Measurements from ENCODE around the gene CSRNP3. TPM values are rescaled to one million over a fixed set of nuclear protein-coding genes. Genes with fewer than 3 reads are reported as not detected.

Gene CSRNP3
- total RNA-seq, 1 donor from 2014 or later, result not detected

DNA sequence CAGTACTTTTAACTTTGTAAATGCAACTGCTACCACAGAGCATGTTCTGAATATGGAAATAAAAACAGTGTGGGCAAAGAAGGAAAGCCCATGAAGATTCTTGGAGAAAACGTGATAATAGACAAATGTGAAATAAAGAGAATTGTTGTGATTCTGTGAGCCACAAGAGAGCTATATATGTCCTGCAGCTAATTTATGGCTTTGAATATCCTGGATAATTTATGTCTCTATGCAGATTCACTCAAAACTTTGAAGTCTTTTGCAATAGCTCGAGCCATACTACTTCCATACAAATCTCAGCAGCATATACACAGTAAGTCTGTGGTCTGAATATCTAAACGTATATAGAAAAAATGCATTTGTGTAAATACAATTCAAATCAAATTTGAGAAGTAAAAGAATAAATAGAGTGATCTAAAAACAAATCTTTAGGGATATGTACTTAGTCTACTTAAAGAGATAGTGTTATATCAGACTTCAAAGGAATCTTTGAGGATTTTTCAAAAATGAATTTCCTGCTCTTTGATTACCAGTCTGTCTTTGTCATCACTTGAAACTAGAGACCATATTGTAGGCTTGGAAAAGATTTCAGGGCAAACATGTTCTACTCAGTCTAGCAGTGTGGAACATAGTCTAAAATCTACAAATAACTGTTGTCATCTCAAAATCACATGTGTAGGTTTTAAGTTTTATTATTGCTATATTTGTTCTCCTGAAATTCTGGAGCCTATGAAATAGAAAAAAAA is 107.1 kb downstream of the CSRNP3 start:
- no peak for ATAC-seq (ENCODE audit: low read depth)
- no peaks in the 10 kb centered on the region for H3K36me3 Mint-ChIP-seq (ENCODE audit: low read depth)
- H3K27ac Mint-ChIP-seq, result no peak overlapping the region
- peaks cover 4% of the 10 kb centered on the region for H3K4me1 Mint-ChIP-seq
- H3K9me3 Mint-ChIP-seq, result no peaks in the 10 kb centered on the region
- TF ChIP-seq, protein P1, sequence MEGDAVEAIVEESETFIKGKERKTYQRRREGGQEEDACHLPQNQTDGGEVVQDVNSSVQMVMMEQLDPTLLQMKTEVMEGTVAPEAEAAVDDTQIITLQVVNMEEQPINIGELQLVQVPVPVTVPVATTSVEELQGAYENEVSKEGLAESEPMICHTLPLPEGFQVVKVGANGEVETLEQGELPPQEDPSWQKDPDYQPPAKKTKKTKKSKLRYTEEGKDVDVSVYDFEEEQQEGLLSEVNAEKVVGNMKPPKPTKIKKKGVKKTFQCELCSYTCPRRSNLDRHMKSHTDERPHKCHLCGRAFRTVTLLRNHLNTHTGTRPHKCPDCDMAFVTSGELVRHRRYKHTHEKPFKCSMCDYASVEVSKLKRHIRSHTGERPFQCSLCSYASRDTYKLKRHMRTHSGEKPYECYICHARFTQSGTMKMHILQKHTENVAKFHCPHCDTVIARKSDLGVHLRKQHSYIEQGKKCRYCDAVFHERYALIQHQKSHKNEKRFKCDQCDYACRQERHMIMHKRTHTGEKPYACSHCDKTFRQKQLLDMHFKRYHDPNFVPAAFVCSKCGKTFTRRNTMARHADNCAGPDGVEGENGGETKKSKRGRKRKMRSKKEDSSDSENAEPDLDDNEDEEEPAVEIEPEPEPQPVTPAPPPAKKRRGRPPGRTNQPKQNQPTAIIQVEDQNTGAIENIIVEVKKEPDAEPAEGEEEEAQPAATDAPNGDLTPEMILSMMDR (IDR thresholded peaks at IDR 0.05), result no peak
- H3K27me3 Mint-ChIP-seq, result peaks cover 6% of the 10 kb centered on the region
- ChIA-PET CTCF (no interaction called here), POLR2A (no interaction called here)
- H3K4me3 Mint-ChIP-seq, result no peak overlapping the region
- DNase-seq, result no peak
- intact Hi-C loops (cut with micrococcal nuclease), result no loop called here

GRCh38 chr2:165582409-165582808 is 112.9 kb downstream of the CSRNP3 start:
- POLR2A ChIA-PET, result no interaction called here
- Mint-ChIP-seq H3K27me3 (peaks cover 2% of the 10 kb centered on the region), H3K4me3 (no peak overlapping the region), H3K9me3 (no peaks in the 10 kb centered on the region), H3K27ac (no peak overlapping the region), H3K4me1 (peaks cover 7% of the 10 kb centered on the region), H3K36me3 (ENCODE audit: low read depth) (no peaks in the 10 kb centered on the region)
- CTCF ChIA-PET, result no interaction called here
- ATAC-seq (ENCODE audit: low read depth) (no peak), DNase-seq (no peak)
- intact Hi-C loops (cut with micrococcal nuclease), result no loop called here
- TF ChIP-seq, protein P1 (IDR thresholded peaks at IDR 0.05), result no peak

DNA sequence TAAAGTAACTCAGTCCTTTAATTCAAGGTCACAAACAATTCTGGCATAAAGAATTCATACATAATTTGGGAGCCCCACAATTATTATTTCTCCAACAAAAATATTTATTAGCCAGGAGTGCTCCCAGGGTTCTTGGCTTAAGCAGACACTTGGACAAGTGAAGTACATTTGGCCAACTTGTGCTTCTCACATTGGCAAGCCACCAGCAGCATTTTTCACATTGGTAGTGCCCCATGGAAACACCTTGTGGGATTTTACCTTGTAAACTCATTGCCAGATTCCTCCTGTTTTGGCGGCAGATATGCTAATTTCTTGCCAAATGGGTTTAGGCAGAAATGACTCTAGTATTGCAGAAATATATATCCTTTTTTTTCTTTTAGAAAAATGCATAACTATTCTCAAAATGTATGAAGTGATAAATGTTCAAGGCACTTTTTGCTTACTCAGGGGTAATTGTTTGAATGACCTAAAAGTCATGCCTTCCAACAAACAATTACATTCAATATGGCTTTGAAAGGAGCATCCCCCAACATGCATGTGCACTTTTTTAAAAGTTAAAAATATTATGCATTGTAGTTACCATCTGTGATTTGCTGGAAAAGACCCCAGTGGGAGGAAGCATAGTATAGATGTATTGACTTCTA is 113.5 kb downstream of the CSRNP3 start:
- intact Hi-C loops (cut with micrococcal nuclease), result no loop called here
- peaks cover 2% of the 10 kb centered on the region for H3K27me3 Mint-ChIP-seq
- POLR2A ChIA-PET, result no interaction called here

DNA sequence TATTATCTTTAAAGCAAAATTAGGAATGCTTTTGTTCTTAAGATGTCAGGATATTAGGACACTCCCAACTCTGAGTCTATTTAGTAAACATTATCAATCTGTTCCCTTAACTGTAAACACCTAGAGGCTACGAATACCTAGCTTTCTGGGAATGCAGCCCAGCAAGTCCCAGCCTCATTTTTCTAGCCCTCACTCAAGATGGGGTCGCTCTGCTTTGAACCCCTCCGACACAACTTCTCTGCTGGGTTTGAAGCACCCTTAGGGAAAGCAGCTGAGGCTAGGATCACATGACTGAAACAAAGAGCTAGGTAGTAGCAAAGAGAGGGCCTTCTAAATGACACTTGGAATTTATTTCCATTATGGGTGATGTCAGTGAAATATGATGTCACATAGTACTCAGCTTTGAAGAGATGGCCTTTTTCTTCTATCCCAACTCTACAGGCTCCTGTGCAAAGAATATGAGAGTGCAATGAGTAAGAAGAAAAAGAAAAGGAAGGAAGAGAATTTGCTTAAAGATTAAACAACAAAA is 114.7 kb downstream of the CSRNP3 start:
- intact Hi-C loops (cut with micrococcal nuclease), result no loop called here
- H3K27ac Mint-ChIP-seq, result no peak overlapping the region
- no peaks in the 10 kb centered on the region for H3K36me3 Mint-ChIP-seq (ENCODE audit: low read depth)
- no peak overlapping the region for H3K4me3 Mint-ChIP-seq
- H3K27me3 Mint-ChIP-seq, result peaks cover 2% of the 10 kb centered on the region
- TF ChIP-seq, protein P1 (IDR thresholded peaks at IDR 0.05), result no peak
- CTCF ChIA-PET, result no interaction called here
- no peaks in the 10 kb centered on the region for H3K9me3 Mint-ChIP-seq
- POLR2A ChIA-PET, result no interaction called here
- no peak for DNase-seq
- peaks cover 15% of the 10 kb centered on the region for H3K4me1 Mint-ChIP-seq
- ATAC-seq (ENCODE audit: low read depth), result no peak

More for the DNA sequence above, 113.5 kb downstream of the CSRNP3 start:
- TF ChIP-seq, protein P1 (IDR thresholded peaks at IDR 0.05), result no peak
- Mint-ChIP-seq H3K27ac (no peak overlapping the region), H3K36me3 (ENCODE audit: low read depth) (no peaks in the 10 kb centered on the region), H3K4me1 (peaks cover 13% of the 10 kb centered on the region), H3K4me3 (no peak overlapping the region), H3K9me3 (no peaks in the 10 kb centered on the region)
- DNase-seq (no peak), ATAC-seq (ENCODE audit: low read depth) (no peak)
- CTCF ChIA-PET, result no interaction called here

DNA sequence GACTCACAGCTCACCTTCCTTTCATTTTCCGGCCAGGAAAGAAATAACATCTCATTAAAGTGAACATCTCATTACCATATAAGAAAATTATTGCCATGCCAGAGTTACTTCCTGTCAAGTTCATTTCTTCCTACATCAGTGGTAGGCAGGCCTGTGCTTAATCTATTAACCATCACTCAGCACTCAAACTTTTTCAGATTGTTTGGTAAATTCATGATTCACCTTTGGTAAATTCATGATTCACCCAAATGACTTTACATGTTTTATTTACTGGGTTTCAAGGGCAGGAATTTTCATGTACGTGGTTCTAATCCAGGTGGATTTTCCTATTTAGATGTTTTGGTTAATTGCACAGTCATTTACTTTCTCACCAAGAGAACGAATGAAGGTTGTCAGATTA is 116.5 kb downstream of the CSRNP3 start:
- Mint-ChIP-seq H3K4me1 (peaks cover 20% of the 10 kb centered on the region), H3K4me3 (no peak overlapping the region), H3K27ac (no peak overlapping the region), H3K36me3 (ENCODE audit: low read depth) (peaks cover under 1% of the 10 kb centered on the region), H3K27me3 (peaks cover 2% of the 10 kb centered on the region), H3K9me3 (peaks cover 3% of the 10 kb centered on the region)
- ATAC-seq (ENCODE audit: low read depth) (no peak), DNase-seq (no peak)
- TF ChIP-seq, protein P1 (IDR thresholded peaks at IDR 0.05), result no peak
- POLR2A ChIA-PET, result no interaction called here
- CTCF ChIA-PET, result no interaction called here
- intact Hi-C loops (cut with micrococcal nuclease), result no loop called here

All from activated B cell treated with CpG ODN at 0.5 μM for 24 hours (primary cell).